Measurements from ENCODE around the gene ADK.

Gene ADK

GRCh38 chr10:74150204-74150989, 624 bp upstream of the ADK start, which contains the start of gene AP3M1:
Gene AP3M1 (minus strand): TSS chr10:74150828. CDS start chr10:74138379, 12,449 bp downstream.
- DNase-seq: peak; percentile 39 to 72

- no peak for DNase-seq
Observed at GRCh38 chr10:74151879-74152722, 1.1 kb downstream of the ADK start.

- no peak for DNase-seq
Observed at GRCh38 chr10:74153123-74153522, 2.1 kb downstream of the ADK start.

GRCh38 chr10:74153676-74154075, 2.7 kb downstream of the ADK start:
- no peak for DNase-seq

GRCh38 chr10:74156919-74157289, 5.9 kb downstream of the ADK start:
- no peak for DNase-seq

GRCh38 chr10:74160013-74160412, 9.0 kb downstream of the ADK start:
- no peak for DNase-seq

- no peak for DNase-seq
Observed at GRCh38 chr10:74163319-74164068, 12.5 kb downstream of the ADK start.

- DNase-seq: no peak
Observed at GRCh38 chr10:74164716-74165529, 13.9 kb downstream of the ADK start.

GRCh38 chr10:74165530-74165901, 14.5 kb downstream of the ADK start:
- no peak for DNase-seq

GRCh38 chr10:74167443-74167842, 16.4 kb downstream of the ADK start:
- no peak for DNase-seq

GRCh38 chr10:74171625-74172024, 20.6 kb downstream of the ADK start:
- DNase-seq: no peak

GRCh38 chr10:74174521-74174920, 23.5 kb downstream of the ADK start:
- no peak for DNase-seq

GRCh38 chr10:74175510-74176379, 24.7 kb downstream of the ADK start:
- DNase-seq: no peak

- peak; percentile 88 to 93 for DNase-seq
Observed at GRCh38 chr10:74176380-74177139, 25.5 kb downstream of the ADK start.

GRCh38 chr10:74177140-74177677, 26.2 kb downstream of the ADK start:
- DNase-seq: no peak

- no peak for DNase-seq
Observed at GRCh38 chr10:74178042-74178791, 27.2 kb downstream of the ADK start.

- DNase-seq: no peak
Observed at GRCh38 chr10:74179111-74179710, 28.2 kb downstream of the ADK start.

- no peak for DNase-seq
Observed at GRCh38 chr10:74186678-74187077, 35.7 kb downstream of the ADK start.

- no peak for DNase-seq
Observed at GRCh38 chr10:74187237-74187636, 36.2 kb downstream of the ADK start.
